ENCODE data around the gene RAI1. TPM values are rescaled to one million over a fixed set of nuclear protein-coding genes. Genes with fewer than 3 reads are reported as not detected.

Gene RAI1
- total RNA-seq, 1 experiment from 2014 or later = 86.3 TPM

- peaks cover 82% of the 10 kb centered on the region for H4K20me1 ChIP-seq (ENCODE audit: insufficient read depth)
- CTCF ChIA-PET = no interaction called here
- DNase-seq = peak in 1 of 2 experiments; percentile 17
- no peaks in the 10 kb centered on the region for H3K9me3 ChIP-seq (ENCODE audit: insufficient read depth, low read depth)
- H3K9me2 ChIP-seq (ENCODE audit: insufficient read depth) = no peaks in the 10 kb centered on the region
- H3F3A ChIP-seq (ENCODE audit: insufficient read depth, low read depth) = peaks cover 30% of the 10 kb centered on the region; the same call in 1 of the 2 replicates
- H2AFZ ChIP-seq = no peak overlapping the region
- POLR2A ChIA-PET (ENCODE audit: unreplicated experiment) = no interaction called here
- no peak overlapping the region for H3K4me2 ChIP-seq
- no peak overlapping the region for H3K4me3 ChIP-seq
- peaks cover 20% of the 10 kb centered on the region for H3K4me1 ChIP-seq (replicated peaks; ENCODE audit: insufficient read depth)
- H3K27ac ChIP-seq = no peak overlapping the region
- H3K36me3 ChIP-seq (ENCODE audit: low read depth) = no peaks in the 10 kb centered on the region
- intact Hi-C loops (cut with micrococcal nuclease; ENCODE audit: unreplicated experiment) = no loop called here
- no TSS peak for BruUV-seq (replicated peaks)
- H3K79me2 ChIP-seq (ENCODE audit: low read depth) = peaks cover 76% of the 10 kb centered on the region
- no peak for TF ChIP-seq CTCF (conservative IDR thresholded peaks at IDR 0.05)
- TF ChIP-seq EZH2 (IDR thresholded peaks at IDR 0.05; ENCODE audit: low read depth) = no peak
- no peaks in the 10 kb centered on the region for H3K27me3 ChIP-seq (ENCODE audit: insufficient read depth, low read depth)
Observed at GRCh38 chr17:17755715-17756114, 74.5 kb downstream of the RAI1 start.

- no peaks in the 10 kb centered on the region for H3K9me2 ChIP-seq (ENCODE audit: insufficient read depth)
- BruUV-seq (replicated peaks) = no TSS peak
- H2AFZ ChIP-seq = no peak overlapping the region
- peaks cover 96% of the 10 kb centered on the region for H4K20me1 ChIP-seq (ENCODE audit: insufficient read depth)
- H3K79me2 ChIP-seq (ENCODE audit: low read depth) = peaks cover 82% of the 10 kb centered on the region
- H3K36me3 ChIP-seq (ENCODE audit: low read depth) = no peaks in the 10 kb centered on the region
- no peak for DNase-seq
- TF ChIP-seq CTCF (conservative IDR thresholded peaks at IDR 0.05) (no peak), EZH2 (IDR thresholded peaks at IDR 0.05; ENCODE audit: low read depth) (no peak)
- H3K4me1 ChIP-seq (replicated peaks; ENCODE audit: insufficient read depth) = peaks cover 8% of the 10 kb centered on the region
- H3K27me3 ChIP-seq (ENCODE audit: insufficient read depth, low read depth) = no peaks in the 10 kb centered on the region
- H3K4me3 ChIP-seq = no peak overlapping the region
- POLR2A ChIA-PET (ENCODE audit: unreplicated experiment) = interaction anchor here (0.7 kb wide), 1 partner anchor 79 kb away, joined by 4 read pairs; no protein-coding TSS in a partner anchor
- no peaks in the 10 kb centered on the region for H3K9me3 ChIP-seq (ENCODE audit: insufficient read depth, low read depth)
- H3K4me2 ChIP-seq = no peak overlapping the region
- H3K27ac ChIP-seq = no peak overlapping the region
- CTCF ChIA-PET = no interaction called here
- intact Hi-C loops (cut with micrococcal nuclease; ENCODE audit: unreplicated experiment) = no loop called here
- H3F3A ChIP-seq (ENCODE audit: insufficient read depth, low read depth) = peaks cover 30% of the 10 kb centered on the region; the same call in 1 of the 2 replicates
Observed at GRCh38 chr17:17757391-17757791, 76.1 kb downstream of the RAI1 start.

GRCh38 chr17:17757956-17758845 is 76.9 kb downstream of the RAI1 start:
- Histone ChIP-seq H2AFZ (no peak overlapping the region), H3K27me3 (ENCODE audit: insufficient read depth, low read depth) (no peaks in the 10 kb centered on the region), H3K9me2 (ENCODE audit: insufficient read depth) (no peaks in the 10 kb centered on the region), H3K79me2 (ENCODE audit: low read depth) (peaks cover 74% of the 10 kb centered on the region), H3K4me1 (replicated peaks; ENCODE audit: insufficient read depth) (no peaks in the 10 kb centered on the region; the same call in 1 of the 2 replicates), H3F3A (ENCODE audit: insufficient read depth, low read depth) (peaks cover 35% of the 10 kb centered on the region; the same call in 1 of the 2 replicates), H3K4me2 (no peak overlapping the region), H3K9me3 (ENCODE audit: insufficient read depth, low read depth) (no peaks in the 10 kb centered on the region), H3K36me3 (ENCODE audit: low read depth) (no peaks in the 10 kb centered on the region), H3K4me3 (no peak overlapping the region), H4K20me1 (ENCODE audit: insufficient read depth) (peaks cover 96% of the 10 kb centered on the region), H3K27ac (no peak overlapping the region)
- DNase-seq = no peak
- intact Hi-C loops (cut with micrococcal nuclease; ENCODE audit: unreplicated experiment) = no loop called here
- BruUV-seq (replicated peaks) = no TSS peak
- ChIA-PET CTCF (no interaction called here), POLR2A (ENCODE audit: unreplicated experiment) (no interaction called here)
- TF ChIP-seq EZH2 (IDR thresholded peaks at IDR 0.05; ENCODE audit: low read depth) = no peak
- TF ChIP-seq CTCF (conservative IDR thresholded peaks at IDR 0.05) = no peak

Measured in PC-9 (cell line).